Thyroid gland (tissue), 4 donors: ENCODE data around the gene CHCHD6.

Experiments used
- POLR2A ChIP-seq, 2 donors: fragments of 450-650 bp; IDR thresholded peaks; one replicate each; pipeline ENCODE4 v1.6.1; 2017; ENCODE audit warnings: antibody characterized with exemption in 2 of 2, mild to moderate bottlenecking in 2 of 2, moderate library complexity in 1 of 2
- TF ChIP-seq, protein P1 (sequence below), 6 experiments: fragments of 200-600 bp in 3 of 6; fragments of 450-650 bp in 3 of 6; sonication (generic) in 3 of 6; IDR thresholded peaks; one replicate each; pipeline ENCODE4 v1.5.1; 2016 to 2019; ENCODE audit warnings: antibody characterized with exemption in 6 of 6, mild to moderate bottlenecking in 2 of 6, inconsistent platforms in 1 of 6, moderate library complexity in 1 of 6

DNA sequence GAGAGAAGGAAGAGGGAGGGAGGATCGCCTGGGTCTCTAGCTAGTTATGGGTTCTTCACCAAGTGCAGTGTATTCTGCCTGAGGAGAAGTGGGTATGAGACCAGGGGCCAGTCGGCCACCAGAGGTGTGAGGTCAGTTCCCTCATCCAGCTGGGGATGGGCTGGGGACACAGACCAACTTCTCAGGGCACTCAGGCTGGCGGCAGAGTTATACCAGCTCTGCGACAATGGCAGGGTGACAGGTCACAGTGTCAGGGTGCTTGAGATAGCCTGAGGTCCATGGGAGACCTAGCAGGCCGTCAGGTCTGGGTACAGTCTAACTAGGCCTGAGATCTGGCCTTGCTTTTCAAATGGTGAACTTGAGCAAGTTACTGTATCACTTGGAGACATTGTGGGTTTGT lies 247.5 kb downstream of the CHCHD6 start:
- TF ChIP-seq, protein P1, sequence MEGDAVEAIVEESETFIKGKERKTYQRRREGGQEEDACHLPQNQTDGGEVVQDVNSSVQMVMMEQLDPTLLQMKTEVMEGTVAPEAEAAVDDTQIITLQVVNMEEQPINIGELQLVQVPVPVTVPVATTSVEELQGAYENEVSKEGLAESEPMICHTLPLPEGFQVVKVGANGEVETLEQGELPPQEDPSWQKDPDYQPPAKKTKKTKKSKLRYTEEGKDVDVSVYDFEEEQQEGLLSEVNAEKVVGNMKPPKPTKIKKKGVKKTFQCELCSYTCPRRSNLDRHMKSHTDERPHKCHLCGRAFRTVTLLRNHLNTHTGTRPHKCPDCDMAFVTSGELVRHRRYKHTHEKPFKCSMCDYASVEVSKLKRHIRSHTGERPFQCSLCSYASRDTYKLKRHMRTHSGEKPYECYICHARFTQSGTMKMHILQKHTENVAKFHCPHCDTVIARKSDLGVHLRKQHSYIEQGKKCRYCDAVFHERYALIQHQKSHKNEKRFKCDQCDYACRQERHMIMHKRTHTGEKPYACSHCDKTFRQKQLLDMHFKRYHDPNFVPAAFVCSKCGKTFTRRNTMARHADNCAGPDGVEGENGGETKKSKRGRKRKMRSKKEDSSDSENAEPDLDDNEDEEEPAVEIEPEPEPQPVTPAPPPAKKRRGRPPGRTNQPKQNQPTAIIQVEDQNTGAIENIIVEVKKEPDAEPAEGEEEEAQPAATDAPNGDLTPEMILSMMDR (IDR thresholded peaks at IDR 0.05): no peak
- TF ChIP-seq POLR2A (IDR thresholded peaks at IDR 0.05): no peak
